Loucy (cell line): ENCODE measurements around the gene CLCN5.

Experiments
- H2AFZ ChIP-seq: fragments of 200-600 bp; sonication (generic); 2 replicates; pipeline ENCODE4 v1.6.0; 2016; ENCODE audit warnings: antibody characterized with exemption, mild to moderate bottlenecking, low read length, moderate library complexity
- H3F3A ChIP-seq: fragments of 200-600 bp; 2 replicates; pipeline ENCODE4 v1.6.0; 2016; ENCODE audit warnings: antibody characterized with exemption, low read depth, mild to moderate bottlenecking
- H3K27me3 ChIP-seq: fragments of 200-600 bp; sonication (generic); 2 replicates; pipeline ENCODE4 v1.6.1; 2014; ENCODE audit warnings: low read length, mild to moderate bottlenecking; ENCODE audit not compliant: insufficient read depth, poor library complexity, severe bottlenecking
- H3K36me3 ChIP-seq: fragments of 200-600 bp; sonication (generic); 2 replicates; pipeline ENCODE4 v1.6.1; 2016; ENCODE audit warnings: low read length; ENCODE audit not compliant: insufficient read depth
- H3K4me1 ChIP-seq: fragments of 200-600 bp; sonication (generic); 2 replicates; pipeline ENCODE4 v1.5.1; 2014; ENCODE audit warnings: low read length, mild to moderate bottlenecking; ENCODE audit not compliant: insufficient read depth, poor library complexity, severe bottlenecking
- H3K4me2 ChIP-seq: fragments of 200-600 bp; sonication (generic); 2 replicates; pipeline ENCODE4 v1.6.0; 2014; ENCODE audit warnings: antibody characterized with exemption, low read length, low read depth, mild to moderate bottlenecking; ENCODE audit not compliant: poor library complexity, severe bottlenecking
- H3K4me3 ChIP-seq: fragments of 200-600 bp; sonication (generic); 2 replicates; pipeline ENCODE4 v1.5.1; 2014; ENCODE audit warnings: low read length, mild to moderate bottlenecking, mixed read lengths; ENCODE audit not compliant: poor library complexity, severe bottlenecking
- H3K79me2 ChIP-seq: fragments of 200-600 bp; sonication (generic); 2 replicates; pipeline ENCODE4 v1.6.1; 2014; ENCODE audit warnings: low read length; ENCODE audit not compliant: insufficient read depth
- H3K9ac ChIP-seq: fragments of 200-600 bp; sonication (generic); 2 replicates; pipeline ENCODE4 v1.6.0; 2014; ENCODE audit warnings: mild to moderate bottlenecking, low read depth, low read length, moderate library complexity; ENCODE audit not compliant: poor library complexity, severe bottlenecking
- H3K9me2 ChIP-seq: fragments of 200-600 bp; sonication (generic); replicated peaks from 2 replicates; pipeline ENCODE4 v1.6.1; 2016; ENCODE audit warnings: low read depth, low read length, mixed read lengths
- H3K9me3 ChIP-seq: fragments of 200-600 bp; sonication (generic); 2 replicates; pipeline ENCODE4 v1.6.1; 2014; ENCODE audit warnings: mild to moderate bottlenecking, antibody characterized with exemption, low read length, low read depth; ENCODE audit not compliant: insufficient read depth
- H4K20me1 ChIP-seq: fragments of 200-600 bp; sonication (generic); 2 replicates; pipeline ENCODE4 v1.6.0; 2014; ENCODE audit warnings: antibody characterized with exemption, low read length, mild to moderate bottlenecking; ENCODE audit not compliant: insufficient read depth, poor library complexity, severe bottlenecking
- EZH2phosphoT487 ChIP-seq: fragments of 200-600 bp; IDR thresholded peaks from 2 replicates; pipeline ENCODE4 v1.6.1; 2018; ENCODE audit warnings: antibody characterized with exemption, mild to moderate bottlenecking, moderate library complexity, borderline replicate concordance
- TF ChIP-seq, protein P1 (sequence below): fragments of 200-600 bp; sonication (generic); conservative IDR thresholded peaks from 2 replicates; pipeline ENCODE4 v1.5.1; 2014; ENCODE audit warnings: mild to moderate bottlenecking, antibody characterized with exemption, low read length

Gene CLCN5

DNA sequence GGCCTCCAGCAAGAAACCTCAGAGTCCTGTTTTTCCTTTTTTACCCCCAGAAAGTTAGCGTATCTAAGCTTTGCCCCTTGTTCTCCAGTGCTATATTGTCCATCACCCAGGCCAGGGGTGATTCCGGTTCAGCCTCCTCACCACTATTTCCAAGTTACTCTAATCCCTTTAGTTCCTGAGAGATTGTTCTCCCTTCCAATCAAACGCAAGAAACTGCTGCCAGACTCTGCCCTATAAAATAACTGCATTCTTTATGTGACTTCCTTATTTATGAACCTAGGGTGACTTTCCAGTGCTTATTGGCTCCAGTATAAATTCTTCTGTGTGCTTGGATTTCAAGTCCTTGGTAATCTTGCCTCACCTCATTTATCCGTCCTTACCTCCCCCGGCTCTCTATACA is 65.7 kb downstream of the CLCN5 start:
- Histone ChIP-seq H3K4me3 (no peak overlapping the region), H3K9me3 (no peaks in the 10 kb centered on the region), H3K79me2 (no peaks in the 10 kb centered on the region), H2AFZ (0 out of 2 replicates have a peak overlapping the region, but pooled peaks have one; percentile 27), H3F3A (no peaks in the 10 kb centered on the region), H3K9me2 (no peaks in the 10 kb centered on the region), H3K27me3 (no peaks in the 10 kb centered on the region), H3K9ac (no peak overlapping the region), H3K4me1 (peaks cover 11% of the 10 kb centered on the region), H4K20me1 (no peaks in the 10 kb centered on the region), H3K36me3 (no peaks in the 10 kb centered on the region), H3K4me2 (no peak overlapping the region)
- TF ChIP-seq, protein P1, sequence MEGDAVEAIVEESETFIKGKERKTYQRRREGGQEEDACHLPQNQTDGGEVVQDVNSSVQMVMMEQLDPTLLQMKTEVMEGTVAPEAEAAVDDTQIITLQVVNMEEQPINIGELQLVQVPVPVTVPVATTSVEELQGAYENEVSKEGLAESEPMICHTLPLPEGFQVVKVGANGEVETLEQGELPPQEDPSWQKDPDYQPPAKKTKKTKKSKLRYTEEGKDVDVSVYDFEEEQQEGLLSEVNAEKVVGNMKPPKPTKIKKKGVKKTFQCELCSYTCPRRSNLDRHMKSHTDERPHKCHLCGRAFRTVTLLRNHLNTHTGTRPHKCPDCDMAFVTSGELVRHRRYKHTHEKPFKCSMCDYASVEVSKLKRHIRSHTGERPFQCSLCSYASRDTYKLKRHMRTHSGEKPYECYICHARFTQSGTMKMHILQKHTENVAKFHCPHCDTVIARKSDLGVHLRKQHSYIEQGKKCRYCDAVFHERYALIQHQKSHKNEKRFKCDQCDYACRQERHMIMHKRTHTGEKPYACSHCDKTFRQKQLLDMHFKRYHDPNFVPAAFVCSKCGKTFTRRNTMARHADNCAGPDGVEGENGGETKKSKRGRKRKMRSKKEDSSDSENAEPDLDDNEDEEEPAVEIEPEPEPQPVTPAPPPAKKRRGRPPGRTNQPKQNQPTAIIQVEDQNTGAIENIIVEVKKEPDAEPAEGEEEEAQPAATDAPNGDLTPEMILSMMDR, result no peak
- no peak for TF ChIP-seq EZH2phosphoT487

DNA sequence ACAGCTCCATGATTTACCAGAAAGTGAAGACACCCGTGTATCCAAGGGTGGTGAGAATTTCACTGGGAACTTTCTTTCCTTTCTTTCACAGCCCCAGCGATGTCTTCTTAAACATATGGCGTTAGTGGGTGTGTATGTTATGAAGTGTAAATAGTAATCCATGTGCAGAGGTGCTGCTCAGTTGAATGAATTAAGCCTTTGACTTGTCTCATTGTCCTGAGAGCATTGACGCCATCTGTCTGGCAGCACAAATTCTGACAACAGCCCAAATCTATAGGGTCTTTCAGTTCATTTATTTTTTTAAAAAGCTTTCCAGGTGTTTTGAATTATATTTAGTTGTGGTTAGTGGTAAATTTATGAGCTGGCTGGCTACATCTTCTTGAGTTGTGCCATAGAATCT is 69.4 kb downstream of the CLCN5 start:
- no peaks in the 10 kb centered on the region for H3K36me3 ChIP-seq
- H3K27me3 ChIP-seq, result no peaks in the 10 kb centered on the region
- H3K79me2 ChIP-seq, result no peaks in the 10 kb centered on the region
- H3K9me2 ChIP-seq, result no peaks in the 10 kb centered on the region
- TF ChIP-seq, protein P1, result no peak
- TF ChIP-seq EZH2phosphoT487, result no peak
- H3K4me1 ChIP-seq, result peaks cover 17% of the 10 kb centered on the region
- H3K4me2 ChIP-seq, result no peak overlapping the region
- no peaks in the 10 kb centered on the region for H3K9me3 ChIP-seq
- no peak overlapping the region for H3K4me3 ChIP-seq
- no peak overlapping the region for H3K9ac ChIP-seq
- H4K20me1 ChIP-seq, result no peaks in the 10 kb centered on the region
- no peak overlapping the region for H2AFZ ChIP-seq
- H3F3A ChIP-seq, result no peaks in the 10 kb centered on the region

DNA sequence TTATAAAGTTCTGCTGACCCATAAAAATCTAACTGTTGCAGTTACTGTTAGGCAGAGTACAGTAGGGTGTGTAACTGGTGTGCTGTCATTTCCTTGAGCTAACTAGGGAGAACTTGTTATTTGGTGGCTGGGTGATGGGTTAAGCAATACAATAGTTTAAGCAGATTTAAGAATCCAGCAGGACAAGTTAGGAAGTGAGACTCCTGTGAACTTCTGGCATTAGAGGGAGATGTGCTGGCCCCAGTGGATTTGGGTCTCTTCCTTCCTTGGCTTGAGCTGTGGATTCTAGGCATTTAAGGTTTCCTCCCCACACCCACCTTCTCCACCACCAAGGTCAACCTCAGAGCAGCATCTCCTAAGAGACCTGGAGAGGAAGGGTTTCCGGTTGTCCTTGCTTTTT is 70.5 kb downstream of the CLCN5 start:
- no peak overlapping the region for H3K4me2 ChIP-seq
- no peak overlapping the region for H3K4me3 ChIP-seq
- no peaks in the 10 kb centered on the region for H3K9me3 ChIP-seq
- no peak overlapping the region for H3K9ac ChIP-seq
- H3K4me1 ChIP-seq, result peaks cover 17% of the 10 kb centered on the region
- no peaks in the 10 kb centered on the region for H3F3A ChIP-seq
- no peaks in the 10 kb centered on the region for H3K27me3 ChIP-seq
- H3K36me3 ChIP-seq, result no peaks in the 10 kb centered on the region
- H3K79me2 ChIP-seq, result no peaks in the 10 kb centered on the region
- H2AFZ ChIP-seq, result no peak overlapping the region
- H3K9me2 ChIP-seq, result no peaks in the 10 kb centered on the region
- TF ChIP-seq EZH2phosphoT487, result no peak
- TF ChIP-seq, protein P1, result no peak
- H4K20me1 ChIP-seq, result no peaks in the 10 kb centered on the region
